ENCODE measurements around the gene RPS6KC1.
"Not testable (repeated sequence)": the region's sequence is repeated elsewhere in the genome, so short reads cannot be mapped to it uniquely, and the experiment has no call there.

Gene RPS6KC1

DNA sequence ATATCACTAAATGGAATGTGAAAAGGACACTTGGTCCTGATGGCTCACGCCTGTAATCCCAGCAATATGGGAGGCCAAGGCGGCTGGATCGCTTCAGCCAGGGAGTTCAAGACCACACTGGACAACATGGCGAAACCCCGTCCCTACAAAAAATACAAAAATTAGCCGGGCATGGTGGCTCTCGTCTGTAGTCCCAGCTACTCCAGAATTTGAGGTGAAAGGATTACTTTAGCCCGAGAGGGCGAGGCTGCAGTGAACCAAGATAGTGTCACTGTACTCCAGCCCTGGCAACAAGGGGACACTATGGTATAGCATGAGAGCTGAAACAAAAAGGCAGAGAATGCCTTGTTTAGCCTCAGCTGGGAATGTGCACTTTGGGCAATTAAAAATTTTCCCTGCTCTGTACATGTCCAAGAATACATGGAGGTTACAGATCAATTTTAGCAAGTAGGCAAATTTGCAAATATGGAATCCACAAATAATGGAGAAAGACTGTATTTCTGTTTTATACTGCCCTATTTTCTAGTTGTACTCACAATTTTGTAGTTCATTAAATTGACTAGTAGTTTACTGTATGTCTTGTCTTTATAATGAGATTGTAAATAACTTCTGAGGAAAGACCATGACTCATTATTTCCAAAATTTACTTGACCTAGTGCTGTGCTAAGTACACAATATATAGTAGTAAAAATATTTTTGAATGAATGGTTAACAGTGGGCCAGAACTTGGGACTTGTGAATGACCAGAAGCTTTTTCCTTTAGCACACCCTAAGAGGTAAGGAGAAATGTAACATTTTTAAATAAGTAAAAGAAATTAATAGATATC is 33.4 kb upstream of the RPS6KC1 start:
- TF ChIP-seq, protein P1, sequence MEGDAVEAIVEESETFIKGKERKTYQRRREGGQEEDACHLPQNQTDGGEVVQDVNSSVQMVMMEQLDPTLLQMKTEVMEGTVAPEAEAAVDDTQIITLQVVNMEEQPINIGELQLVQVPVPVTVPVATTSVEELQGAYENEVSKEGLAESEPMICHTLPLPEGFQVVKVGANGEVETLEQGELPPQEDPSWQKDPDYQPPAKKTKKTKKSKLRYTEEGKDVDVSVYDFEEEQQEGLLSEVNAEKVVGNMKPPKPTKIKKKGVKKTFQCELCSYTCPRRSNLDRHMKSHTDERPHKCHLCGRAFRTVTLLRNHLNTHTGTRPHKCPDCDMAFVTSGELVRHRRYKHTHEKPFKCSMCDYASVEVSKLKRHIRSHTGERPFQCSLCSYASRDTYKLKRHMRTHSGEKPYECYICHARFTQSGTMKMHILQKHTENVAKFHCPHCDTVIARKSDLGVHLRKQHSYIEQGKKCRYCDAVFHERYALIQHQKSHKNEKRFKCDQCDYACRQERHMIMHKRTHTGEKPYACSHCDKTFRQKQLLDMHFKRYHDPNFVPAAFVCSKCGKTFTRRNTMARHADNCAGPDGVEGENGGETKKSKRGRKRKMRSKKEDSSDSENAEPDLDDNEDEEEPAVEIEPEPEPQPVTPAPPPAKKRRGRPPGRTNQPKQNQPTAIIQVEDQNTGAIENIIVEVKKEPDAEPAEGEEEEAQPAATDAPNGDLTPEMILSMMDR (IDR thresholded peaks at IDR 0.05; ENCODE audit: borderline replicate concordance, insufficient read depth, low read depth, low read length), result no peak
- H3K4me3 ChIP-seq (ENCODE audit: low read depth, low read length), result no peak overlapping the region

DNA sequence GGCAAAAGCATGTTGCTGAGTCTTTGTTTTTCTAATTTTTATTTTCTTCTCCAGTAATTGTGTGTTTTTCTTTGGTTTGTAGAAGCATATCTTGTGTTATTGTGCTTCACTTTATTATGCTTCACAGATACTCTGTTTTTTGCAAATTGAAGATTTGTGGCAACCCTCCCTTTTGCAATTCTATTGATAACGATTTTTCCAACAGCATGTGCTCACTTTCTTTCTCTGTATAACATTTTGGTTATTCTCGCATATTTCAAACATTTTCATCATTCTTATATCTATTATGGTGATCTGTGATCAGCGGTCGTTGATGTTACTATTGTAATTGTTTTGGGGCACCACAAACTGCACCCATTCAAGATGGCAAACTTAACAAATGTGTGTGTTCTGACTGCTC is 31.6 kb upstream of the RPS6KC1 start:
- TF ChIP-seq, protein P1 (IDR thresholded peaks at IDR 0.05; ENCODE audit: borderline replicate concordance, insufficient read depth, low read depth, low read length), result no peak
- H3K4me3 ChIP-seq (ENCODE audit: low read depth, low read length), result no peak overlapping the region

DNA sequence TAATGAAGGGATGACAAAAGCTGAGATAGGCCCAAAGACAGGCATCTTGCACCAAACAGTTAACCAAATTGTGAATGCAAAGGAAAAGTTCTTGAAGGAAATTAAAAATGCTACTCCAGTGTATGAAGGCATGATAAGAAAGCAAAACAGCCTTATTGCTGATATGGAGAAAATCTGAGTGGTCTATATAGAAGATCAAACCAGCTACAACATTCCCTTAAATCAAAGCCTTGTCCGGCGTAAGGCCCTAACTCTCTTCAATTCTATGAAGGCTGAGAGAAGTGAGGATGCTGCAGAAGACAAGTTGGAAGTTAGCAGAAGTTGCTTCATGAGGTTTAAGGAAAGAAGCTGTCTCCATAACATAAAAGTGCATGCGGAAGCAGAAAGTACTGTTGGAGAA is 31.0 kb upstream of the RPS6KC1 start:
- no peak overlapping the region for H3K4me3 ChIP-seq (ENCODE audit: low read depth, low read length)
- TF ChIP-seq, protein P1 (IDR thresholded peaks at IDR 0.05; ENCODE audit: borderline replicate concordance, insufficient read depth, low read depth, low read length), result no peak

DNA sequence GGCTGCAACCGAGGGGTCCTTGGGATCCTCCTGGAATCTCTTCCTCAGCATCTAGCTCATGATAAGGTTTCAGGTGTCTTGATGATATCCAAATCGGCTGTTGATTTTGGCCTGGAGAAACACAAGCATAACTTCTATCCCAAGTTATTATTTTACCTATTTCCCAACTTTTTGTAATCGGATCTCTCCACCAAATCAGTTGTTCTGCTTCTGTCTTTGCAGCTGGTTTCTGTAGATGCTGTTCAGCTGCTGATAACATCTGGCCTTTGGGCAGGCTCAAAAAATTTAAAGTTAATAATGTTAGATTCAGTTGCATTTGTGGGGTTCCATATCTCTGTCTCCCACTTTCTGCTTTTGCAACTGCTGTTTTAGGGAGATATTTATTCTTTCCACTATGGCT is 24.0 kb upstream of the RPS6KC1 start:
- not testable (repeated sequence) for H3K4me3 ChIP-seq (ENCODE audit: low read depth, low read length)

DNA sequence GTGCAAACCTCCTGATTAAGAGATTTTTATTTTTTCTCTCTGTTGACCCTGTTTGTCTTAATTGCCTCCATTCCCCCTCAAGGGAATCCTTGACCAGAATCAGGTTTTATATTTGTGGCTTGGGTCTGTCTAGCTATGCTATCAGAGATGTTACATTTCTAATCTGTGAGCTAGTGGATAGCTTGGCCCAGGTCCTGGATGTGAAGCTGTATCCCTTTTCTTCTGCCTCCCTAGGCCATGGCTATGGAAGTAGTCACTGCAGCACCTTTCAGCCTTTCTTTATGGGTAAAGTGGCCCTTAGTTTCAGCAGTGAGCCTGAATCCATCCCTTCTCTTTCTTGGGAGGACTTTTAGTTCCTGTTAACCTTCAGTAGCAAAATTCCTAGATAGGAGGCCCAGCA is 18.4 kb upstream of the RPS6KC1 start:
- TF ChIP-seq, protein P1 (IDR thresholded peaks at IDR 0.05; ENCODE audit: borderline replicate concordance, insufficient read depth, low read depth, low read length), result no peak
- no peak overlapping the region for H3K4me3 ChIP-seq (ENCODE audit: low read depth, low read length)

DNA sequence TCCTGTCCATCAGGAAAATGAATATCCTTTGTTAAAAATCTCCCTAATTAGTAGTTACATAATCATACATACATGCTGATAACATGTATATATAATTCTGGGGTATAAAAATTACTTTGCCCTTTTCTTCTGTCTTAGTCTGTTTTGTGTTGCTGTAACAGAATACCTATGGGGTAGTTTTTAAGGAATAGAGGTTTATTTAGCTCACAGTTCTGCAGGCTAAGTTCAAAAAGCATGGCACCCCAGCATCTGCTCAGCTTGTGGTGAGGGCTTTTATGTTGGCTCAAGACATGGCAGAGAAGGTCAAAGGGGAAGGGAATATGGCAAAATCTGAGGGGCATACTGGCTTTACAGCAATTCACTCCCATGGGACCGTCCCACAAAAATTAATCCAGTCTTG is 16.3 kb upstream of the RPS6KC1 start:
- TF ChIP-seq, protein P1 (IDR thresholded peaks at IDR 0.05; ENCODE audit: borderline replicate concordance, insufficient read depth, low read depth, low read length), result no peak
- H3K4me3 ChIP-seq (ENCODE audit: low read depth, low read length), result no peak overlapping the region

DNA sequence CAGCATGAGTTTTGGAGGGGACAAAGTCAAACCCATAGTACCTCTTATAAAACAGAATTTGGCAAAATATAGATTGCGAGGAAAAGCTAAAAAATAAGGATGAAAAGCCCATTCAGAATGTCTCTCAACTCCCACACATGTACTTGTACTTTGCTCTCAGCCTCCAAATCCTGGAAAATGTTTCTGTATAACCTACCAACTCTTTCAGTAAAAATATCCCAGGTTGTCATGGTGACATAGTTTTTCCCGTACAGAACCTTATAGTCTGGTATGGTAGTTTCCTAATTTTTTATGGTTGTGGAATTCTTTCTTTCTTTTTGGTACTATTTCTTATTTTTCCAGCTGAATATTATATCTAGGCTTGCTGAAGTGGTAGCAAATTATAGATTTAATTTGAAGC is 15.5 kb upstream of the RPS6KC1 start:
- H3K4me3 ChIP-seq (ENCODE audit: low read depth, low read length), result no peak overlapping the region
- TF ChIP-seq, protein P1 (IDR thresholded peaks at IDR 0.05; ENCODE audit: borderline replicate concordance, insufficient read depth, low read depth, low read length), result no peak

Data from GM12875 (cell line).